Activated naive CD8-positive, alpha-beta T cell treated with anti-CD3 and anti-CD28 coated beads for 36 hours (primary cell): ENCODE measurements around the gene GFOD2. TPM values are rescaled to one million over a fixed set of nuclear protein-coding genes. Genes with fewer than 3 reads are reported as not detected.

Experiments used
- DNase-seq: peaks from one replicate; pipeline ENCODE4 v3.0.0; 2021
- H3K27ac Mint-ChIP-seq: one replicate; pipeline ENCODE4 v1.8.0; 2022; ENCODE audit warnings: mild to moderate bottlenecking, moderate library complexity, mixed read lengths
- H3K27me3 Mint-ChIP-seq: one replicate; pipeline ENCODE4 v1.8.0; 2022; ENCODE audit warnings: mild to moderate bottlenecking, mixed read lengths
- H3K36me3 Mint-ChIP-seq: one replicate; pipeline ENCODE4 v1.8.0; 2021; ENCODE audit warnings: mild to moderate bottlenecking, mixed read lengths
- H3K4me1 Mint-ChIP-seq: one replicate; pipeline ENCODE4 v1.8.0; 2021; ENCODE audit warnings: mixed read lengths
- H3K4me3 Mint-ChIP-seq: one replicate; pipeline ENCODE4 v1.8.0; 2022; ENCODE audit warnings: mild to moderate bottlenecking, moderate library complexity, mixed read lengths
- H3K9me3 Mint-ChIP-seq: one replicate; pipeline ENCODE4 v1.8.0; 2022; ENCODE audit warnings: mixed read lengths
- total RNA-seq, 2 experiments: library from RNA; stranded (reverse); gene quantifications; one replicate each; pipeline ENCODE4 v1.2.3, GENCODE V29; 2021

Gene GFOD2
- total RNA-seq, 2 experiments from 2014 or later, result 13.1 to 14.0 TPM

- no peaks in the 10 kb centered on the region for H3K36me3 Mint-ChIP-seq
- no peaks in the 10 kb centered on the region for H3K9me3 Mint-ChIP-seq
- no peak for DNase-seq
- H3K4me1 Mint-ChIP-seq, result peaks cover 5% of the 10 kb centered on the region
- no peak overlapping the region for H3K4me3 Mint-ChIP-seq
- no peaks in the 10 kb centered on the region for H3K27me3 Mint-ChIP-seq
- no peak overlapping the region for H3K27ac Mint-ChIP-seq
Observed at GRCh38 chr16:67673712-67674580, 45.2 kb downstream of the GFOD2 start.

GRCh38 chr16:67672739-67673662 is 46.1 kb downstream of the GFOD2 start:
- Mint-ChIP-seq H3K36me3 (no peaks in the 10 kb centered on the region), H3K27me3 (no peaks in the 10 kb centered on the region), H3K9me3 (no peaks in the 10 kb centered on the region), H3K4me3 (no peak overlapping the region), H3K4me1 (peaks cover 6% of the 10 kb centered on the region), H3K27ac (no peak overlapping the region)
- peak; percentile 48 for DNase-seq

GRCh38 chr16:67672306-67672705 is 46.8 kb downstream of the GFOD2 start:
- no peaks in the 10 kb centered on the region for H3K36me3 Mint-ChIP-seq
- peaks cover 9% of the 10 kb centered on the region for H3K4me1 Mint-ChIP-seq
- no peak overlapping the region for H3K27ac Mint-ChIP-seq
- no peaks in the 10 kb centered on the region for H3K9me3 Mint-ChIP-seq
- H3K27me3 Mint-ChIP-seq, result no peaks in the 10 kb centered on the region
- no peak overlapping the region for H3K4me3 Mint-ChIP-seq
- DNase-seq, result no peak

- H3K9me3 Mint-ChIP-seq, result no peaks in the 10 kb centered on the region
- no peak for DNase-seq
- H3K36me3 Mint-ChIP-seq, result no peaks in the 10 kb centered on the region
- H3K4me3 Mint-ChIP-seq, result no peak overlapping the region
- peaks cover 17% of the 10 kb centered on the region for H3K4me1 Mint-ChIP-seq
- no peaks in the 10 kb centered on the region for H3K27me3 Mint-ChIP-seq
- H3K27ac Mint-ChIP-seq, result no peak overlapping the region
Observed at GRCh38 chr16:67669499-67670101, 49.5 kb downstream of the GFOD2 start.

- peak; percentile 40 for DNase-seq
- Mint-ChIP-seq H3K4me3 (no peak overlapping the region), H3K27ac (no peak overlapping the region), H3K36me3 (peaks cover 1% of the 10 kb centered on the region), H3K27me3 (no peaks in the 10 kb centered on the region), H3K4me1 (peaks cover 14% of the 10 kb centered on the region), H3K9me3 (no peaks in the 10 kb centered on the region)
Observed at GRCh38 chr16:67668495-67669157, 50.5 kb downstream of the GFOD2 start.

- Mint-ChIP-seq H3K27me3 (no peaks in the 10 kb centered on the region), H3K4me3 (no peak overlapping the region), H3K36me3 (peaks cover 1% of the 10 kb centered on the region), H3K27ac (no peak overlapping the region), H3K9me3 (no peaks in the 10 kb centered on the region), H3K4me1 (peaks cover 12% of the 10 kb centered on the region)
- DNase-seq, result peak; percentile 87
Observed at GRCh38 chr16:67667817-67668494, 51.2 kb downstream of the GFOD2 start.

- H3K27ac Mint-ChIP-seq, result peak overlapping the region; percentile 74
Observed at GRCh38 chr16:67667453-67667816, 51.7 kb downstream of the GFOD2 start.

GRCh38 chr16:67666559-67667452 is 52.3 kb downstream of the GFOD2 start, which contains the start of the genes C16orf86 and ENKD1:
TSS of gene C16orf86 (plus strand) at chr16:67666814. CDS start at chr16:67666971, 157 bp downstream.
TSS of gene ENKD1 (minus strand) at chr16:67666750. CDS start at chr16:67666442, 308 bp downstream.
- Mint-ChIP-seq H3K4me3 (peak within 1 kb of the TSS; percentile 91), H3K27ac (peak within 1 kb of the TSS; percentile 82), H3K27me3 (no peaks in the 10 kb centered on the region), H3K36me3 (peaks cover 1% of the 10 kb centered on the region), H3K9me3 (no peaks in the 10 kb centered on the region), H3K4me1 (peaks cover 14% of the 10 kb centered on the region)
- DNase-seq, result peak; percentile 84

More at GRCh38 chr16:67667453-67667816, 51.7 kb downstream of the GFOD2 start:
- no peaks in the 10 kb centered on the region for H3K27me3 Mint-ChIP-seq
- peaks cover 12% of the 10 kb centered on the region for H3K4me1 Mint-ChIP-seq
- H3K36me3 Mint-ChIP-seq, result peaks cover 1% of the 10 kb centered on the region
- peak overlapping the region; percentile 91 for H3K4me3 Mint-ChIP-seq
- no peaks in the 10 kb centered on the region for H3K9me3 Mint-ChIP-seq
- DNase-seq, result no peak

- peak; percentile 30 for DNase-seq
- Mint-ChIP-seq H3K36me3 (peaks cover 1% of the 10 kb centered on the region), H3K4me3 (peak overlapping the region; percentile 78), H3K9me3 (no peaks in the 10 kb centered on the region), H3K27me3 (no peaks in the 10 kb centered on the region), H3K4me1 (peaks cover 20% of the 10 kb centered on the region), H3K27ac (no peak overlapping the region)
Observed at GRCh38 chr16:67666032-67666551, 53.0 kb downstream of the GFOD2 start.

- no peak for DNase-seq
- H3K9me3 Mint-ChIP-seq, result no peaks in the 10 kb centered on the region
- H3K4me1 Mint-ChIP-seq, result peaks cover 22% of the 10 kb centered on the region
- H3K4me3 Mint-ChIP-seq, result peak overlapping the region; percentile 78
- H3K27me3 Mint-ChIP-seq, result no peaks in the 10 kb centered on the region
- no peak overlapping the region for H3K27ac Mint-ChIP-seq
- peaks cover 1% of the 10 kb centered on the region for H3K36me3 Mint-ChIP-seq
Observed at GRCh38 chr16:67665598-67665997, 53.5 kb downstream of the GFOD2 start.

GRCh38 chr16:67664871-67665270 is 54.2 kb downstream of the GFOD2 start:
- Mint-ChIP-seq H3K36me3 (peaks cover 1% of the 10 kb centered on the region), H3K27ac (no peak overlapping the region), H3K4me3 (no peak overlapping the region)

GRCh38 chr16:67664258-67664657 is 54.9 kb downstream of the GFOD2 start:
- Mint-ChIP-seq H3K27ac (no peak overlapping the region), H3K4me1 (peaks cover 22% of the 10 kb centered on the region), H3K4me3 (no peak overlapping the region), H3K9me3 (no peaks in the 10 kb centered on the region), H3K27me3 (no peaks in the 10 kb centered on the region), H3K36me3 (peaks cover 4% of the 10 kb centered on the region)
- DNase-seq, result no peak

More at GRCh38 chr16:67664871-67665270, 54.2 kb downstream of the GFOD2 start:
- Mint-ChIP-seq H3K9me3 (no peaks in the 10 kb centered on the region), H3K4me1 (peaks cover 22% of the 10 kb centered on the region), H3K27me3 (no peaks in the 10 kb centered on the region)
- DNase-seq, result no peak

GRCh38 chr16:67663877-67664222 is 55.3 kb downstream of the GFOD2 start:
- Mint-ChIP-seq H3K36me3 (peaks cover 7% of the 10 kb centered on the region), H3K27me3 (no peaks in the 10 kb centered on the region), H3K9me3 (no peaks in the 10 kb centered on the region), H3K27ac (no peak overlapping the region), H3K4me1 (peaks cover 26% of the 10 kb centered on the region), H3K4me3 (no peak overlapping the region)
- no peak for DNase-seq
